ENCODE data around the gene FOXO3.

DNA sequence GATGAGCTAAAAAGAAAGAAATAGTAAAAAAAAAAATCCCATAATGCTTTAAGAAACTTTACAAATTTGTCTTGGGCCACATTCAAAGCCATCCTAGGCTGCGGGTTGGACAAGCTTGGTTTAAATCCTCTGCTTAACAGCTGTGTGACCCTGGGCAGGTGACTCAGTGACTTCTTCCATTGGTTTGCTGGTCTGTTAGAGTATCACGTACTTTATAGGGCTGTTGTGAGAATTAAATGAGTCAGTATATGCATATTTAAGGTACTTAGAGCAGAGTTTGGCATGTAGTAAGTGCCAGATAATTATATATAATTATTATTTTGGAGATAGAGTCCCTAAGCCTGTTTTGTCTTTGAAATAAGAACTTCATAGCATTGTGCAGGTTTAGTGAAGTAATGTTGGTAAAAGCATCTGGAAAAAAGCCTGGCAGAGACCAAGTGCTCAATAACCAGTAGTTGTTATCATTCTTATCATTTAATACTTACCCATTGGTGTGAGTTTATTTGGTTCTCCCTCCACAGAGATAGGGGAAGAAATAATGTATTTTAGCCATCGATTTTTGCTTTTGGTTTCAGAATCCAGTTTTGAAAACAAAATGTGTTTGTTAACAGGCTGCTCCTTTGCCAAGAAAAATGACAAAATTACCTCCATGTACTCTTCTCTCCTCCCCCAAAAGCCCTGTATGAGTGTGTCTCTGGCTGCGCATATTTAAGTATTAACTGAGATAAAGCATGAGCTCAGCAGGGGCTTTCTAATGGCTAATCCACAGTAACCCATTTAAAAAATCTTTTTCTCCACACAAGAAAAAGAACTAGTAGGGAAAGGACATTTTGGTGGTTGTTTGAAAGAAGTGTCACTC is 67.2 kb downstream of the FOXO3 start:
- TF ChIP-seq, protein P1, sequence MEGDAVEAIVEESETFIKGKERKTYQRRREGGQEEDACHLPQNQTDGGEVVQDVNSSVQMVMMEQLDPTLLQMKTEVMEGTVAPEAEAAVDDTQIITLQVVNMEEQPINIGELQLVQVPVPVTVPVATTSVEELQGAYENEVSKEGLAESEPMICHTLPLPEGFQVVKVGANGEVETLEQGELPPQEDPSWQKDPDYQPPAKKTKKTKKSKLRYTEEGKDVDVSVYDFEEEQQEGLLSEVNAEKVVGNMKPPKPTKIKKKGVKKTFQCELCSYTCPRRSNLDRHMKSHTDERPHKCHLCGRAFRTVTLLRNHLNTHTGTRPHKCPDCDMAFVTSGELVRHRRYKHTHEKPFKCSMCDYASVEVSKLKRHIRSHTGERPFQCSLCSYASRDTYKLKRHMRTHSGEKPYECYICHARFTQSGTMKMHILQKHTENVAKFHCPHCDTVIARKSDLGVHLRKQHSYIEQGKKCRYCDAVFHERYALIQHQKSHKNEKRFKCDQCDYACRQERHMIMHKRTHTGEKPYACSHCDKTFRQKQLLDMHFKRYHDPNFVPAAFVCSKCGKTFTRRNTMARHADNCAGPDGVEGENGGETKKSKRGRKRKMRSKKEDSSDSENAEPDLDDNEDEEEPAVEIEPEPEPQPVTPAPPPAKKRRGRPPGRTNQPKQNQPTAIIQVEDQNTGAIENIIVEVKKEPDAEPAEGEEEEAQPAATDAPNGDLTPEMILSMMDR (IDR thresholded peaks at IDR 0.05): no peak
- no peak for TF ChIP-seq POLR2A (IDR thresholded peaks at IDR 0.05)
